Esophagus muscularis mucosa (tissue), 4 donors: ENCODE results near the gene ZNF512.

Source experiments
- CTCF ChIP-seq, 3 experiments: fragments of 200-600 bp in 2 of 3; fragments of 450-650 bp in 1 of 3; sonication (generic) in 2 of 3; IDR thresholded peaks; one replicate each; pipeline ENCODE4 v1.5.1; 2017 to 2019; ENCODE audit warnings: antibody characterized with exemption in 3 of 3, mild to moderate bottlenecking in 2 of 3, moderate library complexity in 1 of 3
- EP300 ChIP-seq: sonication (generic); formaldehyde crosslinking; IDR thresholded peaks from one replicate; pipeline ENCODE4 v1.6.1; 2017; ENCODE audit warnings: antibody characterized with exemption
- POLR2A ChIP-seq: fragments of 450-650 bp; IDR thresholded peaks from one replicate; pipeline ENCODE4 v1.6.1; 2017; ENCODE audit warnings: antibody characterized with exemption, moderate library complexity, mild to moderate bottlenecking, low read depth
- POLR2AphosphoS5 ChIP-seq, 2 donors: sonication (generic); formaldehyde crosslinking; IDR thresholded peaks; one replicate each; pipeline ENCODE4 v1.6.1; 2017; ENCODE audit warnings: antibody characterized with exemption in 2 of 2

GRCh38 chr2:27588308-27588707, 5.5 kb downstream of the ZNF512 start:
- TF ChIP-seq CTCF (IDR thresholded peaks at IDR 0.05), result no peak
- TF ChIP-seq EP300, result no peak
- no peak for TF ChIP-seq POLR2AphosphoS5 (IDR thresholded peaks at IDR 0.05)
- no peak for TF ChIP-seq POLR2A
